Stomach (tissue), 9 donors: ENCODE data around the gene PTPRZ1. TPM values are rescaled to one million over a fixed set of nuclear protein-coding genes. Genes with fewer than 3 reads are reported as not detected.

Experiments used
- DNase-seq, 2 donors: peaks; one replicate each; pipeline versions ENCODE4 v3.0.0 to v3.0.0-alpha.2; 2013 to 2019
- H3K27ac ChIP-seq, 5 donors: fragments of 200-600 bp in 4 of 5; sonication (generic) in 4 of 5; one replicate each; pipeline ENCODE4 v1.5.1; 2013 to 2019; ENCODE audit warnings: mild to moderate bottlenecking in 1 of 5, moderate library complexity in 1 of 5
- H3K27me3 ChIP-seq, 3 donors: fragments of 200-600 bp; sonication (generic); one replicate each; pipeline ENCODE4 v1.5.1; 2017 to 2019; ENCODE audit warnings: mixed run types in 1 of 3
- H3K36me3 ChIP-seq, 4 donors: fragments of 200-600 bp; sonication (generic); 1 replicate in 3 of 4; 2 replicates in 1 of 4; pipeline ENCODE4 v1.5.1; 2016 to 2019
- H3K4me1 ChIP-seq, 4 donors: fragments of 200-600 bp; sonication (generic); one replicate each; pipeline ENCODE4 v1.5.1; 2016 to 2019
- H3K4me3 ChIP-seq, 4 donors: fragments of 200-600 bp; sonication (generic) in 3 of 4; one replicate each; pipeline ENCODE4 v1.5.1; 2016 to 2019; ENCODE audit warnings: mild to moderate bottlenecking in 1 of 4
- H3K9me3 ChIP-seq, 4 donors: fragments of 200-600 bp; sonication (generic); one replicate each; pipeline ENCODE4 v1.5.1; 2016 to 2019
- CTCF ChIP-seq, 7 experiments: fragments of 450-650 bp in 4 of 7; fragments of 200-600 bp in 3 of 7; sonication (generic) in 3 of 7; IDR thresholded peaks; one replicate each; pipeline ENCODE4 v1.5.1; 2016 to 2019; ENCODE audit warnings: antibody characterized with exemption in 7 of 7, control low read depth in 2 of 7, mild to moderate bottlenecking in 1 of 7
- EP300 ChIP-seq: sonication (generic); formaldehyde crosslinking; IDR thresholded peaks from one replicate; pipeline ENCODE4 v1.6.1; 2017; ENCODE audit warnings: antibody characterized with exemption
- POLR2A ChIP-seq, 4 donors: fragments of 450-650 bp; IDR thresholded peaks; one replicate each; pipeline ENCODE4 v1.6.1; 2016; ENCODE audit warnings: antibody characterized with exemption in 4 of 4, control low read depth in 2 of 4, mild to moderate bottlenecking in 1 of 4, moderate library complexity in 1 of 4
- POLR2AphosphoS5 ChIP-seq, 3 donors: sonication (generic); formaldehyde crosslinking; IDR thresholded peaks; one replicate each; pipeline ENCODE4 v1.6.1; 2016; ENCODE audit warnings: antibody characterized with exemption in 3 of 3
- WGBS, 5 donors: extraction: QIAGEN DNeasy Blood & Tissue Kit in 3 of 5; methylation state at CpG; one replicate each; pipeline versions ENCODE4 v1.1.5 to v1.1.7; 2013 to 2018; 5-methylcytosine and 5-hydroxymethylcytosine counted together
- intact Hi-C: fragments of 100-400 bp; cut with DNase I; formaldehyde crosslinking; loops from one replicate; pipeline ENCODE4 v1.15.1; 2023; ENCODE audit warnings: low total_unique reads
- polyA plus RNA-seq, 3 donors: library from polyadenylated mRNA; stranded (reverse); fragments of 200-250 nt; gene quantifications; one replicate each; pipeline ENCODE4 v1.2.3, GENCODE V29; 2013
- total RNA-seq, 5 donors: library from RNA; depleted of rRNA; stranded (reverse); fragments of >200 nt; gene quantifications; one replicate each; pipeline versions ENCODE4 v1.1.0 to v1.2.3, GENCODE V29; 2014 to 2016
- donor health status: healthy with polysubstance abuse.
- donor health status: Bipolar disorder and iron deficiency.
- donor health status: healthy.

Gene PTPRZ1
- total and polyA plus RNA-seq, 8 donors, result 0.29 to 31.6 (median 18.1) TPM

- no peaks in the 10 kb centered on the region for H3K36me3 ChIP-seq
- peak in 1 of 2 donors; percentile 14 for DNase-seq
- H3K4me1 ChIP-seq, result no peaks in the 10 kb centered on the region
- TF ChIP-seq CTCF (IDR thresholded peaks at IDR 0.05), result no peak
- TF ChIP-seq EP300, result no peak
- TF ChIP-seq POLR2AphosphoS5 (IDR thresholded peaks at IDR 0.05), result no peak
- TF ChIP-seq POLR2A (IDR thresholded peaks at IDR 0.05), result no peak
- no peaks in the 10 kb centered on the region for H3K27me3 ChIP-seq
- no peaks in the 10 kb centered on the region for H3K9me3 ChIP-seq
- H3K27ac ChIP-seq, result no peak overlapping the region
- H3K4me3 ChIP-seq, result no peak overlapping the region
- intact Hi-C loops, result no loop called here
- 61 to 79% (median 65%) methylated on average over 1 of the region's 1 CpG for WGBS, 5 donors
Measured at GRCh38 chr7:121957626-121958025, 84.7 kb downstream of the PTPRZ1 start.

GRCh38 chr7:121960678-121961077 lies 87.7 kb downstream of the PTPRZ1 start:
- DNase-seq, result no peak
- Histone ChIP-seq H3K9me3 (no peaks in the 10 kb centered on the region), H3K27ac (no peak overlapping the region), H3K4me1 (no peaks in the 10 kb centered on the region), H3K4me3 (no peak overlapping the region), H3K36me3 (no peaks in the 10 kb centered on the region), H3K27me3 (no peaks in the 10 kb centered on the region)
- intact Hi-C loops, result no loop called here
- 28 to 58% (median 37%) methylated on average over 4 of the region's 4 CpGs for WGBS, 5 donors
- TF ChIP-seq POLR2A (IDR thresholded peaks at IDR 0.05), result no peak
- TF ChIP-seq EP300, result no peak
- TF ChIP-seq CTCF (IDR thresholded peaks at IDR 0.05), result no peak
- no peak for TF ChIP-seq POLR2AphosphoS5 (IDR thresholded peaks at IDR 0.05)

GRCh38 chr7:121961089-121961867 lies 88.3 kb downstream of the PTPRZ1 start:
- Histone ChIP-seq H3K27me3 (no peaks in the 10 kb centered on the region), H3K27ac (no peak overlapping the region), H3K36me3 (no peaks in the 10 kb centered on the region), H3K4me3 (no peak overlapping the region), H3K9me3 (no peaks in the 10 kb centered on the region), H3K4me1 (no peaks in the 10 kb centered on the region)
- DNase-seq, result peak in 1 of 2 donors; percentile 5
- TF ChIP-seq POLR2AphosphoS5 (IDR thresholded peaks at IDR 0.05) (no peak), CTCF (IDR thresholded peaks at IDR 0.05) (no peak), EP300 (no peak), POLR2A (IDR thresholded peaks at IDR 0.05) (no peak)
- 84 to 88% (median 85%) methylated on average over 5 of the region's 5 CpGs for WGBS, 5 donors
- intact Hi-C loops, result no loop called here

GRCh38 chr7:121966276-121966934 lies 93.4 kb downstream of the PTPRZ1 start:
- H3K27ac ChIP-seq, result no peak overlapping the region
- H3K36me3 ChIP-seq, result no peaks in the 10 kb centered on the region
- TF ChIP-seq POLR2A (IDR thresholded peaks at IDR 0.05) (no peak), EP300 (no peak), CTCF (IDR thresholded peaks at IDR 0.05) (no peak), POLR2AphosphoS5 (IDR thresholded peaks at IDR 0.05) (no peak)
- no peaks in the 10 kb centered on the region for H3K4me1 ChIP-seq
- WGBS, 5 donors, result 50 to 78% (median 65%) methylated on average over 2 of the region's 2 CpGs
- intact Hi-C loops, result no loop called here
- H3K27me3 ChIP-seq, result no peaks in the 10 kb centered on the region
- H3K9me3 ChIP-seq, result no peaks in the 10 kb centered on the region
- no peak overlapping the region for H3K4me3 ChIP-seq
- no peak for DNase-seq
